ENCODE data around the gene HTD2.

DNA sequence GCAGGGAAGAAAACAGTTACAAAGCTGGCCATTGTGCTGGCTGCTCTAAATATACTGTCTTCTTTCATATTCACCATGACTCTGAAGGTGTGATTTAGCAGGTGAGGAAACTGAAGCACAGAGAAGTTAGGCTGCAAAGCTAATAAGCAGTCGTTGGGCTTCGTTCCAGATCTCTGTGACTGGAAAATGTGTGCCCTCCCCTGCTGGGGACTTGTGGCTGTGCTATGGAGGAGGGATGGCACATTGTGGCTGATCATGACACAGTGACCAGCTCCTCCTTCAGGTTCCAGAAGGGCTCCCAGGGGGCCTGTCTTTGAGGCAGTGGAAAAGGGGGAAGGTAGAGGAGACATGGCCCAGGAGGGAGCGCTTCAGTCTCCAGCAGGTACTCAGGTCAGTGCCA is 45.6 kb downstream of the HTD2 start:
- TF ChIP-seq POLR2A (IDR thresholded peaks at IDR 0.05; ENCODE audit: low read depth, low read length) (no peak), TAF1 (IDR thresholded peaks at IDR 0.05; ENCODE audit: borderline replicate concordance, low read depth, low read length) (no peak)

All from GM12892 (cell line).